PC-3 (cell line): ENCODE results near the gene CCSER1. TPM values are rescaled to one million over a fixed set of nuclear protein-coding genes. Genes with fewer than 3 reads are reported as not detected.

ENCODE experiments used
- ATAC-seq: fragments of 200-7000 bp; cut with Tn5 transposase; 2 replicates; pipeline ENCODE4 v1.9.1; 2020; ENCODE audit warnings: mild to moderate bottlenecking, moderate library complexity
- BruUV-seq: library from RNA; stranded (reverse); fragments of 400-500 nt; replicated peaks from 2 replicates; lab custom pipeline; 2021; lab: Mats Ljungman, UMichigan
- CTCF ChIA-PET: fragments of 300-600 bp; sonication (Branson Sonifier 250); formaldehyde crosslinking; loops from one replicate; lab custom pipeline; 2022; ENCODE audit warnings: antibody characterized with exemption; lab: Charles Lee
- POLR2A ChIA-PET: fragments of 300-600 bp; sonication (Branson Sonifier 250); formaldehyde crosslinking; loops from one replicate; lab custom pipeline; 2022; ENCODE audit warnings: antibody characterized with exemption; ENCODE audit not compliant: unreplicated experiment; lab: Charles Lee
- DNase-seq: peaks from one replicate; pipeline ENCODE4 v3.0.0-alpha.2; 2015
- H2AFZ ChIP-seq: fragments of 300-600 bp; sonication (generic); 2 replicates; pipeline ENCODE4 v1.6.0; 2016; ENCODE audit warnings: antibody characterized with exemption, low read length
- H3F3A ChIP-seq: fragments of 300-600 bp; sonication (generic); one replicate; pipeline ENCODE4 v1.6.0; 2017; ENCODE audit warnings: antibody characterized with exemption, low read length, control low read depth, mild to moderate bottlenecking; ENCODE audit not compliant: unreplicated experiment
- H3K27ac ChIP-seq: fragments of 300-600 bp; sonication (generic); 2 replicates; pipeline ENCODE4 v1.5.1; 2016; ENCODE audit warnings: mild to moderate bottlenecking, low read length
- H3K27me3 ChIP-seq: fragments of 300-600 bp; sonication (generic); 2 replicates; pipeline ENCODE4 v1.6.1; 2016; ENCODE audit warnings: low read length, mixed read lengths
- H3K36me3 ChIP-seq: fragments of 300-600 bp; sonication (generic); 2 replicates; pipeline ENCODE4 v1.6.1; 2016; ENCODE audit warnings: low read depth, mixed run types, low read length, mixed read lengths
- H3K4me1 ChIP-seq: fragments of 300-600 bp; sonication (generic); 2 replicates; pipeline ENCODE4 v1.5.1; 2016; ENCODE audit warnings: low read length; ENCODE audit not compliant: insufficient read depth
- H3K4me2 ChIP-seq: fragments of 300-600 bp; sonication (generic); 2 replicates; pipeline ENCODE4 v1.6.0; 2016; ENCODE audit warnings: low read length
- H3K4me3 ChIP-seq: fragments of 300-600 bp; sonication (generic); 2 replicates; pipeline ENCODE4 v1.5.1; 2016; ENCODE audit warnings: mild to moderate bottlenecking, low read length, mixed read lengths
- H3K79me2 ChIP-seq: fragments of 300-600 bp; sonication (generic); 2 replicates; pipeline ENCODE4 v1.6.1; 2017; ENCODE audit warnings: low read length, mixed read lengths
- H3K9ac ChIP-seq: fragments of 300-600 bp; sonication (generic); 2 replicates; pipeline ENCODE4 v1.6.0; 2016; ENCODE audit warnings: mild to moderate bottlenecking, low read length
- H3K9me2 ChIP-seq: fragments of 300-600 bp; sonication (generic); replicated peaks from 2 replicates; pipeline ENCODE4 v1.6.1; 2016; ENCODE audit warnings: mixed run types, low read length, mixed read lengths
- H3K9me3 ChIP-seq: fragments of 300-600 bp; sonication (generic); 2 replicates; pipeline ENCODE4 v1.6.1; 2016; ENCODE audit warnings: low read length, mixed read lengths
- H4K20me1 ChIP-seq: fragments of 300-600 bp; sonication (generic); 2 replicates; pipeline ENCODE4 v1.6.1; 2016; ENCODE audit warnings: low read length, mixed read lengths
- CTCF ChIP-seq: fragments of 300-600 bp; sonication (generic); conservative IDR thresholded peaks from 2 replicates; pipeline ENCODE4 v1.5.1; 2017; ENCODE audit warnings: antibody characterized with exemption, low read depth, mild to moderate bottlenecking, low read length
- EZH2 ChIP-seq: fragments of 300-600 bp; sonication (generic); IDR thresholded peaks from one replicate; pipeline ENCODE4 v1.6.1; 2017; ENCODE audit warnings: antibody characterized with exemption, mild to moderate bottlenecking, low read length; ENCODE audit not compliant: unreplicated experiment
- EZH2phosphoT487 ChIP-seq: fragments of 300-600 bp; sonication (generic); IDR thresholded peaks from 2 replicates; pipeline ENCODE4 v1.6.1; 2018; ENCODE audit warnings: mild to moderate bottlenecking, antibody characterized with exemption, low read length, borderline replicate concordance
- intact Hi-C: fragments of 100-400 bp; cut with micrococcal nuclease; formaldehyde crosslinking; loops from 2 replicates; pipeline ENCODE4 v1.9.0; 2023
- total RNA-seq: library from RNA; depleted of rRNA; stranded (reverse); fragments of >200 nt; gene quantifications from 2 replicates; pipeline ENCODE4 v1.2.3, GENCODE V29; 2014

Gene CCSER1
- total RNA-seq, 1 experiment from 2014 or later: 6.0 TPM

GRCh38 chr4:91108751-91109150 is 981.6 kb downstream of the CCSER1 start:
- POLR2A ChIA-PET: no interaction called here

GRCh38 chr4:91111556-91111955 is 984.4 kb downstream of the CCSER1 start:
- Histone ChIP-seq H3K9ac (no peak overlapping the region), H3K27ac (no peak overlapping the region), H2AFZ (no peak overlapping the region), H3K4me2 (no peak overlapping the region), H3K9me2 (no peaks in the 10 kb centered on the region), H3F3A (no peaks in the 10 kb centered on the region), H3K36me3 (no peaks in the 10 kb centered on the region), H3K4me1 (no peaks in the 10 kb centered on the region), H3K79me2 (no peaks in the 10 kb centered on the region), H3K27me3 (no peaks in the 10 kb centered on the region), H4K20me1 (no peaks in the 10 kb centered on the region), H3K4me3 (no peak overlapping the region), H3K9me3 (no peaks in the 10 kb centered on the region)
- no TSS peak for BruUV-seq
- POLR2A ChIA-PET: no interaction called here
- ATAC-seq (no peak), DNase-seq (no peak)
- CTCF ChIA-PET: no interaction called here
- intact Hi-C loops: loop anchor here (5.0 to 10.0 kb wide), 3 partner anchors 936 to 1193 kb away; partner anchors contain the start of gene GRID2
- TF ChIP-seq EZH2: no peak
- no peak for TF ChIP-seq EZH2phosphoT487
- TF ChIP-seq CTCF: no peak

More at GRCh38 chr4:91108751-91109150, 981.6 kb downstream of the CCSER1 start:
- Histone ChIP-seq H3K27ac (no peak overlapping the region), H3K79me2 (no peaks in the 10 kb centered on the region), H3K36me3 (no peaks in the 10 kb centered on the region), H4K20me1 (no peaks in the 10 kb centered on the region), H3F3A (no peaks in the 10 kb centered on the region), H3K27me3 (no peaks in the 10 kb centered on the region), H3K4me1 (no peaks in the 10 kb centered on the region), H2AFZ (no peak overlapping the region), H3K4me3 (no peak overlapping the region), H3K9ac (no peak overlapping the region), H3K9me2 (no peaks in the 10 kb centered on the region), H3K4me2 (no peak overlapping the region), H3K9me3 (no peaks in the 10 kb centered on the region)
- CTCF ChIA-PET: no interaction called here
- DNase-seq (no peak), ATAC-seq (no peak)
- TF ChIP-seq CTCF: no peak
- TF ChIP-seq EZH2: no peak
- TF ChIP-seq EZH2phosphoT487: no peak
- no TSS peak for BruUV-seq
- intact Hi-C loops: no loop called here

GRCh38 chr4:91113130-91113706 is 986.0 kb downstream of the CCSER1 start:
- DNase-seq (peak; percentile 50), ATAC-seq (no peak; the same call in 1 of the 2 replicates)
- TF ChIP-seq CTCF (peak; percentile 78), EZH2phosphoT487 (no peak)
- H3K27me3 ChIP-seq: no peaks in the 10 kb centered on the region
- no peak overlapping the region for H2AFZ ChIP-seq
- ChIA-PET CTCF (interaction anchor here (0.6 kb wide), 1 partner anchor 1177 kb away, joined by 3 read pairs; no protein-coding TSS in a partner anchor), POLR2A (no interaction called here)
- no peak overlapping the region for H3K27ac ChIP-seq
- no peaks in the 10 kb centered on the region for H3F3A ChIP-seq
- no peaks in the 10 kb centered on the region for H3K9me2 ChIP-seq
- H3K4me1 ChIP-seq: no peaks in the 10 kb centered on the region
- no peaks in the 10 kb centered on the region for H3K9me3 ChIP-seq
- no peaks in the 10 kb centered on the region for H3K79me2 ChIP-seq
- intact Hi-C loops: loop anchor here (1.0 to 10.0 kb wide), 5 partner anchors 389 to 1192 kb away; partner anchors contain the start of gene GRID2
- no TSS peak for BruUV-seq
- H4K20me1 ChIP-seq: no peaks in the 10 kb centered on the region
- no peaks in the 10 kb centered on the region for H3K36me3 ChIP-seq
- no peak overlapping the region for H3K4me2 ChIP-seq
- H3K9ac ChIP-seq: no peak overlapping the region
- no peak overlapping the region for H3K4me3 ChIP-seq
